ENCODE results near the gene IGF1R.

GRCh38 chr15:98651036-98651481, 2.7 kb downstream of the IGF1R start:
- TF ChIP-seq EZH2phosphoT487 (IDR thresholded peaks at IDR 0.05) (no peak), CTCF (IDR thresholded peaks at IDR 0.05) (no peak), EZH2 (IDR thresholded peaks at IDR 0.05) (no peak)

Measured in neural progenitor cell (in vitro differentiated cells).